CD4-positive, alpha-beta T cell treated with Interleukin-17A for 4 hours (primary cell): ENCODE data around the gene SMYD3.
"Not testable (repeated sequence)": the region's sequence is repeated elsewhere in the genome, so short reads cannot be mapped to it uniquely, and the experiment has no call there.

ENCODE experiments used
- DNase-seq: peaks from one replicate; pipeline ENCODE4 v3.0.0-alpha.2; 2020; ENCODE audit warnings: mixed read lengths

SMYD3 gene

GRCh38 chr1:245728035-245728434 lies 779.0 kb downstream of the SMYD3 start:
- not testable (repeated sequence) for DNase-seq

GRCh38 chr1:245721488-245721887 lies 785.6 kb downstream of the SMYD3 start:
- no peak for DNase-seq

GRCh38 chr1:245718951-245719350 lies 788.1 kb downstream of the SMYD3 start:
- DNase-seq = no peak

- DNase-seq = no peak
These were observed 789.0 kb downstream of the SMYD3 start for GRCh38 chr1:245718123-245718522.

GRCh38 chr1:245717611-245718010 lies 789.5 kb downstream of the SMYD3 start:
- DNase-seq = no peak

- no peak for DNase-seq
These were observed 790.5 kb downstream of the SMYD3 start for GRCh38 chr1:245716561-245716960.

GRCh38 chr1:245715970-245716369 lies 791.1 kb downstream of the SMYD3 start:
- DNase-seq = no peak

- no peak for DNase-seq
These were observed 791.8 kb downstream of the SMYD3 start for GRCh38 chr1:245715291-245715701.

- DNase-seq = not testable (repeated sequence)
These were observed 793.1 kb downstream of the SMYD3 start for GRCh38 chr1:245714027-245714426.

GRCh38 chr1:245710961-245711903 lies 795.8 kb downstream of the SMYD3 start:
- no peak for DNase-seq

GRCh38 chr1:245707941-245708340 lies 799.1 kb downstream of the SMYD3 start:
- DNase-seq = no peak

GRCh38 chr1:245704765-245705164 lies 802.3 kb downstream of the SMYD3 start:
- DNase-seq = no peak

- DNase-seq = no peak
These were observed 802.7 kb downstream of the SMYD3 start for GRCh38 chr1:245704341-245704740.

GRCh38 chr1:245702346-245702745 lies 804.7 kb downstream of the SMYD3 start:
- no peak for DNase-seq

GRCh38 chr1:245701631-245702030 lies 805.4 kb downstream of the SMYD3 start:
- DNase-seq = no peak

- no peak for DNase-seq
These were observed 806.4 kb downstream of the SMYD3 start for GRCh38 chr1:245700631-245701030.
